CD8-positive, alpha-beta memory T cell (primary cell): ENCODE results near the gene MAGEA3. TPM values are rescaled to one million over a fixed set of nuclear protein-coding genes. Genes with fewer than 3 reads are reported as not detected.
A peak's percentile ranks its signal among the peaks of the same experiment; 100 is the strongest.
"Not testable (repeated sequence)": the region's sequence is repeated elsewhere in the genome, so short reads cannot be mapped to it uniquely, and the experiment has no call there.

Source experiments
- CTCF ChIA-PET: fragments of 350-600 bp; sonication (Branson Sonifier 250); formaldehyde crosslinking; loops from one replicate; lab custom pipeline; 2021; ENCODE audit warnings: antibody characterized with exemption; lab: Charles Lee
- POLR2A ChIA-PET: fragments of 350-600 bp; sonication (Branson Sonifier 250); formaldehyde crosslinking; loops from one replicate; lab custom pipeline; 2021; ENCODE audit warnings: antibody characterized with exemption; lab: Charles Lee
- DNase-seq, 5 donors: peaks; one replicate each; pipeline versions ENCODE4 v3.0.0 to v3.0.0-alpha.2; 2020 to 2022; ENCODE audit warnings: mixed read lengths in 1 of 5
- H3K27ac ChIP-seq: one replicate; pipeline ENCODE4 v1.7.0; 2013; ENCODE audit warnings: low read depth, mild to moderate bottlenecking, low read length, moderate library complexity
- H3K27me3 ChIP-seq: 2 replicates; pipeline ENCODE4 v1.7.0; 2013; ENCODE audit warnings: low read length, mild to moderate bottlenecking; ENCODE audit not compliant: insufficient read depth, poor library complexity, severe bottlenecking
- H3K36me3 ChIP-seq: 2 replicates; pipeline ENCODE4 v1.7.0; 2013; ENCODE audit warnings: mild to moderate bottlenecking, low read length, moderate library complexity; ENCODE audit not compliant: insufficient read depth
- H3K4me1 ChIP-seq: 2 replicates; pipeline ENCODE4 v1.7.0; 2013; ENCODE audit warnings: mild to moderate bottlenecking, low read length, moderate library complexity; ENCODE audit not compliant: insufficient read depth
- H3K4me3 ChIP-seq: 2 replicates; pipeline ENCODE4 v1.7.0; 2013; ENCODE audit warnings: mild to moderate bottlenecking, low read length
- H3K9me3 ChIP-seq: 2 replicates; pipeline ENCODE4 v1.7.0; 2013; ENCODE audit warnings: mild to moderate bottlenecking, low read length
- H3K27ac Mint-ChIP-seq, 8 donors: one replicate each; pipeline ENCODE4 v1.8.0; 2020 to 2021; ENCODE audit warnings: mixed read lengths in 8 of 8, mild to moderate bottlenecking in 6 of 8, inconsistent platforms in 3 of 8, moderate library complexity in 3 of 8
- H3K27me3 Mint-ChIP-seq, 2 donors: one replicate each; pipeline ENCODE4 v1.8.0; 2020 to 2021; ENCODE audit warnings: mixed read lengths in 2 of 2, mild to moderate bottlenecking in 1 of 2, moderate library complexity in 1 of 2
- H3K36me3 Mint-ChIP-seq, 3 donors: one replicate each; pipeline ENCODE4 v1.8.0; 2020 to 2021; ENCODE audit warnings: mixed read lengths in 3 of 3, inconsistent platforms in 1 of 3, mild to moderate bottlenecking in 1 of 3
- H3K4me1 Mint-ChIP-seq, 3 donors: one replicate each; pipeline ENCODE4 v1.8.0; 2020 to 2021; ENCODE audit warnings: mixed read lengths in 3 of 3, inconsistent platforms in 1 of 3, mild to moderate bottlenecking in 1 of 3
- H3K4me3 Mint-ChIP-seq, 7 donors: one replicate each; pipeline ENCODE4 v1.8.0; 2020 to 2021; ENCODE audit warnings: mixed read lengths in 7 of 7, mild to moderate bottlenecking in 6 of 7, moderate library complexity in 4 of 7, inconsistent platforms in 2 of 7
- H3K9me3 Mint-ChIP-seq, 5 donors: one replicate each; pipeline ENCODE4 v1.8.0; 2020 to 2022; ENCODE audit warnings: mixed read lengths in 5 of 5, mild to moderate bottlenecking in 3 of 5, moderate library complexity in 2 of 5, inconsistent platforms in 1 of 5
- polyA plus RNA-seq: library from polyadenylated mRNA; unstranded; fragments of 300-500 nt; fragmentation: Illumina TruSeq; gene quantifications from one replicate; pipeline ENCODE4 v1.2.3, GENCODE V29; 2021
- total RNA-seq, 2 experiments: library from RNA; stranded (reverse); gene quantifications; one replicate each; pipeline ENCODE4 v1.2.3, GENCODE V29; 2021

MAGEA3 gene
- total and polyA plus RNA-seq, 3 experiments from 2014 or later: not detected

GRCh38 chrX:152674652-152675051, 23.9 kb upstream of the MAGEA3 start:
- H3K4me3 ChIP-seq, H3K27ac ChIP-seq, CTCF ChIA-PET, H3K9me3 Mint-ChIP-seq, H3K36me3 ChIP-seq, H3K4me1 Mint-ChIP-seq, POLR2A ChIA-PET, H3K4me3 Mint-ChIP-seq, H3K27ac Mint-ChIP-seq, H3K9me3 ChIP-seq, H3K4me1 ChIP-seq, H3K27me3 ChIP-seq, H3K36me3 Mint-ChIP-seq, DNase-seq: not testable (repeated sequence)
- peaks cover 0 to 13% of the 10 kb centered on the region in 2 donors for H3K27me3 Mint-ChIP-seq

GRCh38 chrX:152681012-152681411, 17.6 kb upstream of the MAGEA3 start:
- H3K9me3 Mint-ChIP-seq, DNase-seq, H3K27me3 ChIP-seq, H3K27me3 Mint-ChIP-seq, CTCF ChIA-PET, H3K4me1 Mint-ChIP-seq, POLR2A ChIA-PET, H3K9me3 ChIP-seq, H3K36me3 ChIP-seq, H3K36me3 Mint-ChIP-seq, H3K4me1 ChIP-seq, H3K27ac ChIP-seq, H3K4me3 Mint-ChIP-seq, H3K4me3 ChIP-seq, H3K27ac Mint-ChIP-seq: not testable (repeated sequence)

GRCh38 chrX:152700390-152700789, 1.8 kb downstream of the MAGEA3 start:
- H3K27me3 ChIP-seq, H3K4me3 ChIP-seq, H3K4me1 ChIP-seq, H3K27me3 Mint-ChIP-seq, CTCF ChIA-PET, H3K36me3 Mint-ChIP-seq, H3K27ac ChIP-seq, POLR2A ChIA-PET, H3K4me3 Mint-ChIP-seq, H3K9me3 ChIP-seq, H3K36me3 ChIP-seq, H3K27ac Mint-ChIP-seq, H3K4me1 Mint-ChIP-seq, H3K9me3 Mint-ChIP-seq: not testable (repeated sequence)
- DNase-seq: peak in 1 of 5 donors; percentile 8

DNA sequence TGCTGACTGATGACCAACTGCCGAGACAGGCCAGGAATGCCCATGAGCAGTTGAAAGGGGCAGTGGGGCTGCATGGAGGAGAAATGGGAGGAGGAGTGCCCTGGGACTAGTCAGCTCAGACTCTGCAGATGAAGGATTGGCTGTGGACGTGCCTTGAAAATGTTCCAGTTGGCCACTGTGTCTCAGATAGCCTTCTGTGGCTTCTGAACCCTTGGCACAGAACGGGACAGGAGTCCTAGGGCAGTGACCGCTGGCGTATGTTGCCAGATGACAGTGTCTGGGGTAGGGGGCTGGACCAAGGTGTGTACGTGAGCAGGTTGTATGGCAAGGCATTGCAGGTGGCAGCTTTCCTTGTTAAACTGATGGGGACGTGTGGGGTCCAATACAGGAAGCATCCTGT, 7.9 kb downstream of the MAGEA3 start:
- H3K4me1 Mint-ChIP-seq, H3K27ac Mint-ChIP-seq, H3K9me3 ChIP-seq, H3K4me3 Mint-ChIP-seq, POLR2A ChIA-PET, DNase-seq, H3K9me3 Mint-ChIP-seq, H3K4me3 ChIP-seq, CTCF ChIA-PET, H3K4me1 ChIP-seq, H3K27ac ChIP-seq, H3K36me3 Mint-ChIP-seq, H3K36me3 ChIP-seq, H3K27me3 ChIP-seq, H3K27me3 Mint-ChIP-seq: not testable (repeated sequence)

- H3K27ac ChIP-seq, POLR2A ChIA-PET, CTCF ChIA-PET, H3K27ac Mint-ChIP-seq, H3K4me1 Mint-ChIP-seq, H3K27me3 Mint-ChIP-seq, H3K4me1 ChIP-seq, H3K27me3 ChIP-seq, H3K9me3 Mint-ChIP-seq, H3K4me3 ChIP-seq, H3K4me3 Mint-ChIP-seq, H3K36me3 ChIP-seq, H3K36me3 Mint-ChIP-seq, H3K9me3 ChIP-seq, DNase-seq: not testable (repeated sequence)
Observed at GRCh38 chrX:152709173-152709572, 10.6 kb downstream of the MAGEA3 start, which contains the start of gene CSAG2. CSAG2 (minus strand) TSS chrX:152709273; CDS start chrX:152709112, 161 bp downstream.

- H3K27me3 Mint-ChIP-seq, H3K4me1 Mint-ChIP-seq, H3K27ac Mint-ChIP-seq, H3K4me3 ChIP-seq, DNase-seq, H3K4me1 ChIP-seq, H3K36me3 ChIP-seq, H3K9me3 Mint-ChIP-seq, CTCF ChIA-PET, H3K9me3 ChIP-seq, H3K36me3 Mint-ChIP-seq, H3K27me3 ChIP-seq, POLR2A ChIA-PET, H3K4me3 Mint-ChIP-seq, H3K27ac ChIP-seq: not testable (repeated sequence)
Observed at GRCh38 chrX:152713195-152713594, 14.6 kb downstream of the MAGEA3 start.

DNA sequence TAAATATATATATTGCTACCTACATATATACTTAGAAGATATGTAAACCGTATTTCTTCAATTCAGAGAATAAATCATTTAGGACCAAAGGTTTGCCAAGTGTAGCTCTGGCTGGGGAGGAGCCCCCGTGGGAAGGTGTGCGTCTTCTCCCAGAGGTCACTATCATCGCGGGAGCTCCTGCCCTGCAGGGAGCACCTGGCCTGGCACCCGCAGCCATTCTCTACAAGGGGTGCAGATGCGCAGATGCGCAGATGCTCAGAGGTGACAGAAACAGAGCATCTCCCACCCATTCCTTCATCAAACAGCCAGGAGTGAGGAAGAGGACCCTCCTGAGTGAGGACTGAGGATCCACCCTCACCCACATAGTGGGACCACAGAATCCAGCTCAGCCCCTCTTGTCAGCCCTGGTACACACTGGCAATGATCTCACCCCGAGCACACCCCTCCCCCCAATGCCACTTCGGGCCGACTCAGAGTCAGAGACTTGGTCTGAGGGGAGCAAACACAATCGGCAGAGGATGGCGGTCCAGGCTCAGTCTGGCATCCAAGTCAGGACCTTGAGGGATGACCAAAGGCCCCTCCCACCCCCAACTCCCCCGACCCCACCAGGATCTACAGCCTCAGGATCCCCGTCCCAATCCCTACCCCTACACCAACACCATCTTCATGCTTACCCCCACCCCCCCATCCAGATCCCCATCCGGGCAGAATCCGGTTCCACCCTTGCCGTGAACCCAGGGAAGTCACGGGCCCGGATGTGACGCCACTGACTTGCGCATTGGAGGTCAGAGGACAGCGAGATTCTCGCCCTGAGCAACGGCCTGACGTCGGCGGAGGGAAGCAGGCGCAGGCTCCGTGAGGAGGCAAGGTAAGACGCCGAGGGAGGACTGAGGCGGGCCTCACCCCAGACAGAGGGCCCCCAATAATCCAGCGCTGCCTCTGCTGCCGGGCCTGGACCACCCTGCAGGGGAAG, 15.5 kb downstream of the MAGEA3 start, which contains the start of gene MAGEA2B:
MAGEA2B (plus strand) TSS at position 814 of the 973 bp plus-strand sequence. CDS start 2,479 bp downstream, outside the sequence.
- H3K27me3 ChIP-seq, H3K9me3 ChIP-seq, H3K4me1 Mint-ChIP-seq, H3K27ac ChIP-seq, H3K4me3 Mint-ChIP-seq, H3K36me3 Mint-ChIP-seq, H3K27me3 Mint-ChIP-seq, H3K36me3 ChIP-seq, CTCF ChIA-PET, POLR2A ChIA-PET, DNase-seq, H3K27ac Mint-ChIP-seq, H3K4me1 ChIP-seq, H3K9me3 Mint-ChIP-seq, H3K4me3 ChIP-seq: not testable (repeated sequence)

DNA sequence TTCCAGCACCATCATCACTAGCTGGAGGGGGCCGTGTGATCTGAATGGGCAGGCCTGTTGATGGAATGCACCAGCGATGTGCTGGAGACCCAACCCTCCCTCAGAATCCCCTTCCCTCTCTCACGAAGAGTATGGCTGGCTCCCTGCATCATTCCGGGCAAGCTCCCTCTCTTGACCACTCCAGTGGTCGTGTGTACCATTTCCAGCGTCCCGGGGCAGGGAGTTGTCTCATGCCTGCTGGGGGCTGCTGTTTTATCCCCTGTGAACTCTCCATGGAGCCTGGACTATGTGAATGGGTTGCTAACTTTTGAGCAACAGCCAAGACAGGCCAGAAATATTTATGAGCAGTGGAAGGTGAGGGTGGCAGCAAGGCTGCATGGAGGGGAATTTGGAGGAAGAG, 26.8 kb downstream of the MAGEA3 start:
- no peaks in the 10 kb centered on the region for H3K9me3 ChIP-seq
- H3K27ac Mint-ChIP-seq: no peak overlapping the region
- H3K4me3 ChIP-seq: no peak overlapping the region
- ChIA-PET CTCF (no interaction called here), POLR2A (no interaction called here)
- H3K36me3 Mint-ChIP-seq: no peaks in the 10 kb centered on the region
- H3K36me3 ChIP-seq: no peaks in the 10 kb centered on the region
- H3K27me3 ChIP-seq: no peaks in the 10 kb centered on the region
- peaks cover 1 to 7% of the 10 kb centered on the region in 2 donors for H3K27me3 Mint-ChIP-seq
- no peak for DNase-seq
- H3K4me1 ChIP-seq: no peaks in the 10 kb centered on the region
- peaks cover 0 to 2% (median 0%) of the 10 kb centered on the region in 5 donors for H3K9me3 Mint-ChIP-seq
- no peaks in the 10 kb centered on the region for H3K4me1 Mint-ChIP-seq
- no peak overlapping the region for H3K4me3 Mint-ChIP-seq
- H3K27ac ChIP-seq: no peak overlapping the region
